ENCODE results near the gene MARCHF3. TPM values are rescaled to one million over a fixed set of nuclear protein-coding genes. Genes with fewer than 3 reads are reported as not detected.
"Not testable (repeated sequence)": the region's sequence is repeated elsewhere in the genome, so short reads cannot be mapped to it uniquely, and the experiment has no call there.

MARCHF3 gene
- total RNA-seq, 1 donor from 2014 or later: 1.5 TPM

GRCh38 chr5:126855266-126855665 lies 175.1 kb downstream of the MARCHF3 start:
- Mint-ChIP-seq H3K4me3 (ENCODE audit: unreplicated experiment) (no peak overlapping the region), H3K4me1 (ENCODE audit: low read depth) (peaks cover 29% of the 10 kb centered on the region), H3K9me3 (ENCODE audit: low read depth) (no peaks in the 10 kb centered on the region), H3K27ac (ENCODE audit: unreplicated experiment) (no peak overlapping the region), H3K36me3 (ENCODE audit: low read depth) (no peaks in the 10 kb centered on the region), H3K27me3 (ENCODE audit: low read depth) (no peaks in the 10 kb centered on the region)
- no peak for DNase-seq (ENCODE audit: low spot score)
- no peak for TF ChIP-seq CTCF (IDR thresholded peaks at IDR 0.05)

- Mint-ChIP-seq H3K4me1 (ENCODE audit: low read depth) (peaks cover 29% of the 10 kb centered on the region), H3K4me3 (ENCODE audit: unreplicated experiment) (no peak overlapping the region), H3K27me3 (ENCODE audit: low read depth) (no peaks in the 10 kb centered on the region), H3K27ac (ENCODE audit: unreplicated experiment) (no peak overlapping the region), H3K36me3 (ENCODE audit: low read depth) (no peaks in the 10 kb centered on the region), H3K9me3 (ENCODE audit: low read depth) (no peaks in the 10 kb centered on the region)
- DNase-seq (ENCODE audit: low spot score): no peak
- TF ChIP-seq CTCF (IDR thresholded peaks at IDR 0.05): no peak
These were observed 175.7 kb downstream of the MARCHF3 start for GRCh38 chr5:126854526-126855110.

GRCh38 chr5:126853541-126854307 lies 176.6 kb downstream of the MARCHF3 start:
- not testable (repeated sequence) for H3K27me3 Mint-ChIP-seq (ENCODE audit: low read depth); H3K36me3 Mint-ChIP-seq (ENCODE audit: low read depth); H3K27ac Mint-ChIP-seq (ENCODE audit: unreplicated experiment); H3K9me3 Mint-ChIP-seq (ENCODE audit: low read depth); H3K4me3 Mint-ChIP-seq (ENCODE audit: unreplicated experiment); DNase-seq (ENCODE audit: low spot score)
- peaks cover 29% of the 10 kb centered on the region for H3K4me1 Mint-ChIP-seq (ENCODE audit: low read depth)

GRCh38 chr5:126852841-126853271 lies 177.5 kb downstream of the MARCHF3 start:
- Mint-ChIP-seq H3K27ac (ENCODE audit: unreplicated experiment) (no peak overlapping the region), H3K9me3 (ENCODE audit: low read depth) (no peaks in the 10 kb centered on the region), H3K4me3 (ENCODE audit: unreplicated experiment) (no peak overlapping the region), H3K4me1 (ENCODE audit: low read depth) (peaks cover 26% of the 10 kb centered on the region), H3K27me3 (ENCODE audit: low read depth) (no peaks in the 10 kb centered on the region), H3K36me3 (ENCODE audit: low read depth) (no peaks in the 10 kb centered on the region)
- no peak for TF ChIP-seq CTCF (IDR thresholded peaks at IDR 0.05)
- no peak for DNase-seq (ENCODE audit: low spot score)

- Mint-ChIP-seq H3K27me3 (ENCODE audit: low read depth) (no peaks in the 10 kb centered on the region), H3K4me1 (ENCODE audit: low read depth) (peaks cover 20% of the 10 kb centered on the region), H3K27ac (ENCODE audit: unreplicated experiment) (peak overlapping the region; percentile 20), H3K36me3 (ENCODE audit: low read depth) (no peaks in the 10 kb centered on the region), H3K9me3 (ENCODE audit: low read depth) (no peaks in the 10 kb centered on the region), H3K4me3 (ENCODE audit: unreplicated experiment) (no peak overlapping the region)
- TF ChIP-seq CTCF (IDR thresholded peaks at IDR 0.05): no peak
- no peak for DNase-seq (ENCODE audit: low spot score)
These were observed 178.2 kb downstream of the MARCHF3 start for GRCh38 chr5:126852091-126852571.

Measured in chondrocyte (in vitro differentiated cells).